HCT116 (cell line): ENCODE measurements around the gene CHID1. TPM values are rescaled to one million over a fixed set of nuclear protein-coding genes. Genes with fewer than 3 reads are reported as not detected.

ENCODE experiments used
- ATAC-seq: fragments of 200-7000 bp; cut with Tn5 transposase; 2 replicates; pipeline ENCODE4 v1.9.1; 2020; ENCODE audit warnings: mild to moderate bottlenecking, moderate library complexity
- BruUV-seq: library from RNA; stranded (reverse); fragments of 400-500 nt; replicated peaks from 2 replicates; lab custom pipeline; 2021; lab: Mats Ljungman, UMichigan
- CTCF ChIA-PET: fragments of 300-600 bp; sonication (Branson Sonifier 250); formaldehyde crosslinking; loops from one replicate; lab custom pipeline; 2021; ENCODE audit warnings: antibody characterized with exemption; lab: Charles Lee
- POLR2A ChIA-PET: fragments of 300-600, 350-600 bp; sonication (Branson Sonifier 250); formaldehyde crosslinking; loops from one replicate; lab custom pipeline; 2021; ENCODE audit warnings: antibody characterized with exemption; lab: Charles Lee
- RAD21 ChIA-PET, 2 experiments: fragments of 300-600 bp; sonication (Branson Sonifier 250); formaldehyde crosslinking; loops; one replicate each; lab custom pipeline; 2023; ENCODE audit warnings: low total read pairs in 2 of 2; ENCODE audit not compliant: uncharacterized antibody in 2 of 2, unreplicated experiment in 2 of 2, low non-redundant PET in 1 of 2; lab: Charles Lee
- DNase-seq: peaks from one replicate; pipeline ENCODE4 v3.0.0-alpha.2; 2010; ENCODE audit warnings: low read depth, low spot score
- H2AFZ ChIP-seq: fragments of 200-600 bp; shearing (Covaris generic), sonication (generic); 2 replicates; pipeline ENCODE4 v1.6.1; 2017; ENCODE audit warnings: low read depth, mixed run types, mixed read lengths, antibody characterized with exemption, low read length; ENCODE audit not compliant: poor library complexity, severe bottlenecking
- H3K27ac ChIP-seq: 2 replicates; pipeline ENCODE4 v1.5.1; 2012; ENCODE audit warnings: low read depth, low read length
- H3K27me3 ChIP-seq: fragments of 200-600 bp; sonication (generic); 2 replicates; pipeline ENCODE4 v1.6.1; 2016; ENCODE audit warnings: mixed run types, low read length, mixed read lengths; ENCODE audit not compliant: insufficient read depth
- H3K36me3 ChIP-seq, 2 experiments: fragments of 200-500 bp in 1 of 2; fragments of 200-600 bp in 1 of 2; sonication (Bioruptor generic) in 1 of 2; sonication (generic) in 1 of 2; 2 replicates each; pipeline versions ENCODE4 v1.5.1 to v1.6.1; 2014 to 2016; ENCODE audit warnings: low read length in 2 of 2, inconsistent platforms in 1 of 2, mixed read lengths in 1 of 2, mixed run types in 1 of 2; ENCODE audit not compliant: insufficient read depth in 2 of 2, control insufficient read depth in 1 of 2
- H3K4me1 ChIP-seq, 2 experiments: fragments of 200-600 bp in 1 of 2; sonication (generic) in 1 of 2; 2 replicates each; pipeline versions ENCODE4 v1.5.1 to v1.6.1; 2012 to 2017; ENCODE audit warnings: low read length in 2 of 2, inconsistent platforms in 1 of 2, mild to moderate bottlenecking in 1 of 2, mixed read lengths in 1 of 2, mixed run types in 1 of 2, moderate library complexity in 1 of 2; ENCODE audit not compliant: insufficient read depth in 2 of 2, control insufficient read depth in 1 of 2
- H3K4me2 ChIP-seq: fragments of 200-600 bp; sonication (generic); 2 replicates; pipeline ENCODE4 v1.6.1; 2017; ENCODE audit warnings: mixed run types, low read length, mixed read lengths
- H3K4me3 ChIP-seq, 2 experiments: fragments of 200-600 bp in 1 of 2; sonication (generic) in 1 of 2; replicated peaks in 1 of 2; 2 replicates each; pipeline ENCODE4 v1.5.1; 2011 to 2016; ENCODE audit warnings: low read length in 2 of 2, control low read depth in 1 of 2, low read depth in 1 of 2, mild to moderate bottlenecking in 1 of 2, mixed read lengths in 1 of 2, mixed run types in 1 of 2
- H3K79me2 ChIP-seq: fragments of 200-600 bp; sonication (generic); 2 replicates; pipeline ENCODE4 v1.6.1; 2017; ENCODE audit warnings: mild to moderate bottlenecking, mixed run types, low read length, moderate library complexity, mixed read lengths; ENCODE audit not compliant: insufficient read depth
- H3K9ac ChIP-seq: fragments of 200-600 bp; sonication (generic); 2 replicates; pipeline ENCODE4 v1.6.1; 2016; ENCODE audit warnings: low read length, mixed read lengths
- H3K9me2 ChIP-seq: fragments of 200-600 bp; sonication (generic), shearing (Covaris generic); 2 replicates; pipeline ENCODE4 v1.6.1; 2017; ENCODE audit warnings: mixed run types, mild to moderate bottlenecking, moderate library complexity; ENCODE audit not compliant: insufficient read depth
- H3K9me3 ChIP-seq, 2 experiments: fragments of 200-500 bp in 1 of 2; fragments of 200-600 bp in 1 of 2; sonication (Bioruptor generic) in 1 of 2; sonication (generic) in 1 of 2; 2 replicates each; pipeline ENCODE4 v1.6.1; 2014 to 2017; ENCODE audit warnings: low read length in 2 of 2, mixed read lengths in 2 of 2, inconsistent platforms in 1 of 2, low read depth in 1 of 2, mild to moderate bottlenecking in 1 of 2, mixed run types in 1 of 2, moderate library complexity in 1 of 2; ENCODE audit not compliant: control insufficient read depth in 1 of 2, insufficient read depth in 1 of 2
- H4K20me1 ChIP-seq: fragments of 200-600 bp; sonication (generic), shearing (Covaris generic); 2 replicates; pipeline ENCODE4 v1.6.1; 2017; ENCODE audit warnings: mixed run types, mild to moderate bottlenecking, moderate library complexity; ENCODE audit not compliant: insufficient read depth
- CBX3 ChIP-seq: IDR thresholded peaks from 2 replicates; pipeline ENCODE4 v1.6.1; 2012; ENCODE audit warnings: low read depth
- CEBPB ChIP-seq: IDR thresholded peaks from 2 replicates; pipeline ENCODE4 v1.6.1; 2012; ENCODE audit warnings: low read depth
- EGR1 ChIP-seq: IDR thresholded peaks from 2 replicates; pipeline ENCODE4 v1.6.1; 2012; ENCODE audit warnings: low read depth
- ELF1 ChIP-seq: IDR thresholded peaks from 2 replicates; pipeline ENCODE4 v1.6.1; 2012; ENCODE audit warnings: low read depth, borderline replicate concordance
- EZH2 ChIP-seq: fragments of 200-600 bp; sonication (generic); IDR thresholded peaks from 2 replicates; pipeline ENCODE4 v1.6.1; 2017; ENCODE audit warnings: antibody characterized with exemption, mixed run types
- EZH2phosphoT487 ChIP-seq: fragments of 200-600 bp; IDR thresholded peaks from 2 replicates; pipeline ENCODE4 v1.6.1; 2018; ENCODE audit warnings: antibody characterized with exemption, borderline replicate concordance
- FOSL1 ChIP-seq: IDR thresholded peaks from 2 replicates; pipeline ENCODE4 v1.6.1; 2012; ENCODE audit warnings: low read depth
- JUND ChIP-seq: IDR thresholded peaks from 2 replicates; pipeline ENCODE4 v1.6.1; 2012
- POLR2A ChIP-seq: IDR thresholded peaks from 2 replicates; pipeline ENCODE4 v1.7.0; 2011; ENCODE audit warnings: borderline replicate concordance; ENCODE audit not compliant: insufficient read depth, insufficient read length; ENCODE audit errors: extremely low read depth
- POLR2AphosphoS5 ChIP-seq: IDR thresholded peaks from 2 replicates; pipeline ENCODE4 v1.6.1; 2011; ENCODE audit warnings: mild to moderate bottlenecking, low read depth, low read length, moderate library complexity
- SIN3A ChIP-seq: IDR thresholded peaks from 2 replicates; pipeline ENCODE4 v1.6.1; 2012; ENCODE audit warnings: low read depth
- SRF ChIP-seq: IDR thresholded peaks from 2 replicates; pipeline ENCODE4 v1.6.1; 2012; ENCODE audit warnings: low read depth
- TCF7L2 ChIP-seq: IDR thresholded peaks from 2 replicates; pipeline ENCODE4 v1.7.0; 2011; ENCODE audit warnings: borderline replicate concordance, inconsistent platforms; ENCODE audit not compliant: insufficient read depth, insufficient read length; ENCODE audit errors: extremely low read depth
- ZFX ChIP-seq: fragments of 450-650 bp; IDR thresholded peaks from 2 replicates; pipeline ENCODE4 v1.6.1; 2017
- ZNF274 ChIP-seq: fragments of 200-500 bp; sonication (Bioruptor generic); IDR thresholded peaks from 2 replicates; pipeline ENCODE4 v1.6.1; 2014; ENCODE audit warnings: mild to moderate bottlenecking, low read depth, low read length, inconsistent platforms
- intact Hi-C: fragments of 100-400 bp; cut with micrococcal nuclease; formaldehyde crosslinking; loops from 2 replicates; pipeline ENCODE4 v1.10.0; 2022
- total RNA-seq: library from RNA; stranded (reverse); gene quantifications from one replicate; pipeline ENCODE4 v1.2.1, GENCODE V29; 2021; ENCODE audit not compliant: unreplicated experiment
- TF ChIP-seq, protein P1 (sequence below): IDR thresholded peaks from 2 replicates; pipeline ENCODE4 v1.6.1; 2012; ENCODE audit warnings: low read depth
- TF ChIP-seq, protein P2 (sequence below), 3 experiments: fragments of 200-600 bp in 1 of 3; sonication (generic) in 1 of 3; IDR thresholded peaks in 2 of 3; conservative IDR thresholded peaks in 1 of 3; 2 replicates each; pipeline ENCODE4 v1.5.1; 2012 to 2017; ENCODE audit warnings: low read depth in 2 of 3, low read length in 2 of 3, antibody characterized with exemption in 1 of 3, borderline replicate concordance in 1 of 3, control low read depth in 1 of 3, mild to moderate bottlenecking in 1 of 3, mixed read lengths in 1 of 3, mixed run types in 1 of 3, moderate library complexity in 1 of 3; ENCODE audit not compliant: insufficient read depth in 1 of 3
- TF ChIP-seq, protein P3 (sequence below): IDR thresholded peaks from 2 replicates; pipeline ENCODE4 v1.6.1; 2012
- TF ChIP-seq, protein P4 (sequence below): IDR thresholded peaks from 2 replicates; pipeline ENCODE4 v1.6.1; 2012
- TF ChIP-seq, protein P5 (sequence below): IDR thresholded peaks from 2 replicates; pipeline ENCODE4 v1.6.1; 2011; ENCODE audit warnings: mild to moderate bottlenecking, low read length, moderate library complexity; ENCODE audit not compliant: insufficient replicate concordance; ENCODE audit errors: extremely low read depth

Gene CHID1
- total RNA-seq, 1 experiment from 2014 or later, result 102 TPM

DNA sequence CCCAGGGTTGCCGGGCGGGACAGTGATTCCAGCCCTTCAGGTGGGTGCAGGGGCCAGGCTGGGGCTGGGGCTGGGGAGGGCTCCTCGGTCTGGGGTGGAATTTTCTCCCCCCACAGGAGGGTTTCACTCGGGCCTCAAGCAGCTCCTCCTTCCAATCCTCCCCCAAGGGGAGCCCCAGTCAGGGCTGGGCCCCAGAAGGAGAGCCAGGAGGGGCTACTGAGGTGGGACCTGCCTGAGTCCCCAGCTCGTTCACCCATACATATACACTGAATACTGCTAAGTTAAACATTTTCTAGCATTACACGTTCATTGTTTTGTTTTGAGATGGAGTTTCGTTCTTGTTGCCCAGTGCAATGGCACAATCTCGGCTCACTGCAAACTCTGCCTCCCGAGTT lies 84.4 kb downstream of the CHID1 start:
- H3K9me3 ChIP-seq, result no peaks in the 10 kb centered on the region
- H3K79me2 ChIP-seq, result peaks cover 10% of the 10 kb centered on the region; the same call in 1 of the 2 replicates
- H3K27ac ChIP-seq, result peak overlapping the region; percentile 89; the same call in 1 of the 2 replicates
- POLR2A ChIA-PET, result interaction anchor here (0.8 kb wide), 1 partner anchor 8 kb away, joined by 3 read pairs; no protein-coding TSS in a partner anchor
- intact Hi-C loops, result no loop called here
- no peak overlapping the region for H2AFZ ChIP-seq
- H3K36me3 ChIP-seq, result no peaks in the 10 kb centered on the region
- RAD21 ChIA-PET, result interaction anchor here (0.8 to 1.2 kb wide), 2 partner anchors 9 kb away, joined by 3 read pairs; no protein-coding TSS in a partner anchor
- H3K4me2 ChIP-seq, result peak overlapping the region; percentile 100
- BruUV-seq, result TSS peak; percentile 31
- no peak for TF ChIP-seq ELF1
- no peak for TF ChIP-seq TCF7L2
- TF ChIP-seq, protein P1, sequence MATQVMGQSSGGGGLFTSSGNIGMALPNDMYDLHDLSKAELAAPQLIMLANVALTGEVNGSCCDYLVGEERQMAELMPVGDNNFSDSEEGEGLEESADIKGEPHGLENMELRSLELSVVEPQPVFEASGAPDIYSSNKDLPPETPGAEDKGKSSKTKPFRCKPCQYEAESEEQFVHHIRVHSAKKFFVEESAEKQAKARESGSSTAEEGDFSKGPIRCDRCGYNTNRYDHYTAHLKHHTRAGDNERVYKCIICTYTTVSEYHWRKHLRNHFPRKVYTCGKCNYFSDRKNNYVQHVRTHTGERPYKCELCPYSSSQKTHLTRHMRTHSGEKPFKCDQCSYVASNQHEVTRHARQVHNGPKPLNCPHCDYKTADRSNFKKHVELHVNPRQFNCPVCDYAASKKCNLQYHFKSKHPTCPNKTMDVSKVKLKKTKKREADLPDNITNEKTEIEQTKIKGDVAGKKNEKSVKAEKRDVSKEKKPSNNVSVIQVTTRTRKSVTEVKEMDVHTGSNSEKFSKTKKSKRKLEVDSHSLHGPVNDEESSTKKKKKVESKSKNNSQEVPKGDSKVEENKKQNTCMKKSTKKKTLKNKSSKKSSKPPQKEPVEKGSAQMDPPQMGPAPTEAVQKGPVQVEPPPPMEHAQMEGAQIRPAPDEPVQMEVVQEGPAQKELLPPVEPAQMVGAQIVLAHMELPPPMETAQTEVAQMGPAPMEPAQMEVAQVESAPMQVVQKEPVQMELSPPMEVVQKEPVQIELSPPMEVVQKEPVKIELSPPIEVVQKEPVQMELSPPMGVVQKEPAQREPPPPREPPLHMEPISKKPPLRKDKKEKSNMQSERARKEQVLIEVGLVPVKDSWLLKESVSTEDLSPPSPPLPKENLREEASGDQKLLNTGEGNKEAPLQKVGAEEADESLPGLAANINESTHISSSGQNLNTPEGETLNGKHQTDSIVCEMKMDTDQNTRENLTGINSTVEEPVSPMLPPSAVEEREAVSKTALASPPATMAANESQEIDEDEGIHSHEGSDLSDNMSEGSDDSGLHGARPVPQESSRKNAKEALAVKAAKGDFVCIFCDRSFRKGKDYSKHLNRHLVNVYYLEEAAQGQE, result no peak
- TF ChIP-seq EZH2phosphoT487, result no peak
- TF ChIP-seq EGR1, result no peak
- TF ChIP-seq ZFX, result no peak
- TF ChIP-seq POLR2A, result no peak
- TF ChIP-seq, protein P2, sequence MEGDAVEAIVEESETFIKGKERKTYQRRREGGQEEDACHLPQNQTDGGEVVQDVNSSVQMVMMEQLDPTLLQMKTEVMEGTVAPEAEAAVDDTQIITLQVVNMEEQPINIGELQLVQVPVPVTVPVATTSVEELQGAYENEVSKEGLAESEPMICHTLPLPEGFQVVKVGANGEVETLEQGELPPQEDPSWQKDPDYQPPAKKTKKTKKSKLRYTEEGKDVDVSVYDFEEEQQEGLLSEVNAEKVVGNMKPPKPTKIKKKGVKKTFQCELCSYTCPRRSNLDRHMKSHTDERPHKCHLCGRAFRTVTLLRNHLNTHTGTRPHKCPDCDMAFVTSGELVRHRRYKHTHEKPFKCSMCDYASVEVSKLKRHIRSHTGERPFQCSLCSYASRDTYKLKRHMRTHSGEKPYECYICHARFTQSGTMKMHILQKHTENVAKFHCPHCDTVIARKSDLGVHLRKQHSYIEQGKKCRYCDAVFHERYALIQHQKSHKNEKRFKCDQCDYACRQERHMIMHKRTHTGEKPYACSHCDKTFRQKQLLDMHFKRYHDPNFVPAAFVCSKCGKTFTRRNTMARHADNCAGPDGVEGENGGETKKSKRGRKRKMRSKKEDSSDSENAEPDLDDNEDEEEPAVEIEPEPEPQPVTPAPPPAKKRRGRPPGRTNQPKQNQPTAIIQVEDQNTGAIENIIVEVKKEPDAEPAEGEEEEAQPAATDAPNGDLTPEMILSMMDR (IDR thresholded peaks at IDR 0.05 in 2 of 3, conservative IDR thresholded peaks at IDR 0.05 in 1 of 3; ENCODE audit: borderline replicate concordance in 1 of 3, insufficient read depth in 1 of 3, low read depth in 2 of 3, low read length in 2 of 3), result no peak
- TF ChIP-seq JUND, result no peak
- TF ChIP-seq SRF, result no peak
- TF ChIP-seq, protein P3, sequence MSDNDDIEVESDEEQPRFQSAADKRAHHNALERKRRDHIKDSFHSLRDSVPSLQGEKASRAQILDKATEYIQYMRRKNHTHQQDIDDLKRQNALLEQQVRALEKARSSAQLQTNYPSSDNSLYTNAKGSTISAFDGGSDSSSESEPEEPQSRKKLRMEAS, result no peak
- TF ChIP-seq, protein P4, sequence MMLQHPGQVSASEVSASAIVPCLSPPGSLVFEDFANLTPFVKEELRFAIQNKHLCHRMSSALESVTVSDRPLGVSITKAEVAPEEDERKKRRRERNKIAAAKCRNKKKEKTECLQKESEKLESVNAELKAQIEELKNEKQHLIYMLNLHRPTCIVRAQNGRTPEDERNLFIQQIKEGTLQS, result no peak
- TF ChIP-seq, protein P5, sequence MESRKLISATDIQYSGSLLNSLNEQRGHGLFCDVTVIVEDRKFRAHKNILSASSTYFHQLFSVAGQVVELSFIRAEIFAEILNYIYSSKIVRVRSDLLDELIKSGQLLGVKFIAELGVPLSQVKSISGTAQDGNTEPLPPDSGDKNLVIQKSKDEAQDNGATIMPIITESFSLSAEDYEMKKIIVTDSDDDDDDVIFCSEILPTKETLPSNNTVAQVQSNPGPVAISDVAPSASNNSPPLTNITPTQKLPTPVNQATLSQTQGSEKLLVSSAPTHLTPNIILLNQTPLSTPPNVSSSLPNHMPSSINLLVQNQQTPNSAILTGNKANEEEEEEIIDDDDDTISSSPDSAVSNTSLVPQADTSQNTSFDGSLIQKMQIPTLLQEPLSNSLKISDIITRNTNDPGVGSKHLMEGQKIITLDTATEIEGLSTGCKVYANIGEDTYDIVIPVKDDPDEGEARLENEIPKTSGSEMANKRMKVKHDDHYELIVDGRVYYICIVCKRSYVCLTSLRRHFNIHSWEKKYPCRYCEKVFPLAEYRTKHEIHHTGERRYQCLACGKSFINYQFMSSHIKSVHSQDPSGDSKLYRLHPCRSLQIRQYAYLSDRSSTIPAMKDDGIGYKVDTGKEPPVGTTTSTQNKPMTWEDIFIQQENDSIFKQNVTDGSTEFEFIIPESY, result no peak
- TF ChIP-seq CEBPB, result no peak
- no peak for TF ChIP-seq CBX3
- no peak for TF ChIP-seq SIN3A
- no peak for TF ChIP-seq EZH2
- no peak for TF ChIP-seq FOSL1
- TF ChIP-seq POLR2AphosphoS5, result no peak
- TF ChIP-seq ZNF274, result no peak
- CTCF ChIA-PET, result no interaction called here
- no peaks in the 10 kb centered on the region for H3K9me2 ChIP-seq
- DNase-seq (no peak), ATAC-seq (no peak)
- no peaks in the 10 kb centered on the region for H3K27me3 ChIP-seq
- peaks cover 26 to 44% of the 10 kb centered on the region in 2 experiments for H3K4me1 ChIP-seq
- peak overlapping the region; percentile 76 for H3K9ac ChIP-seq
- no peaks in the 10 kb centered on the region for H4K20me1 ChIP-seq
- peak overlapping the region in 1 of 2 experiments; percentile 65; a peak in 2 of 4 replicates for H3K4me3 ChIP-seq
